Activated CD4-positive, CD25-positive, alpha-beta regulatory T cell treated with anti-CD3 and anti-CD28 coated beads, Interleukin-2, amount 50 U/mL, for 24 hours (primary cell): ENCODE measurements around the gene WDR90.

Source experiments
- ATAC-seq, 2 donors: fragments of 150-1000 bp; cut with Tn5 transposase; one replicate each; pipeline ENCODE4 v1.10.0; 2021; ENCODE audit warnings: mild to moderate bottlenecking in 1 of 2, moderate library complexity in 1 of 2

WDR90 gene

DNA sequence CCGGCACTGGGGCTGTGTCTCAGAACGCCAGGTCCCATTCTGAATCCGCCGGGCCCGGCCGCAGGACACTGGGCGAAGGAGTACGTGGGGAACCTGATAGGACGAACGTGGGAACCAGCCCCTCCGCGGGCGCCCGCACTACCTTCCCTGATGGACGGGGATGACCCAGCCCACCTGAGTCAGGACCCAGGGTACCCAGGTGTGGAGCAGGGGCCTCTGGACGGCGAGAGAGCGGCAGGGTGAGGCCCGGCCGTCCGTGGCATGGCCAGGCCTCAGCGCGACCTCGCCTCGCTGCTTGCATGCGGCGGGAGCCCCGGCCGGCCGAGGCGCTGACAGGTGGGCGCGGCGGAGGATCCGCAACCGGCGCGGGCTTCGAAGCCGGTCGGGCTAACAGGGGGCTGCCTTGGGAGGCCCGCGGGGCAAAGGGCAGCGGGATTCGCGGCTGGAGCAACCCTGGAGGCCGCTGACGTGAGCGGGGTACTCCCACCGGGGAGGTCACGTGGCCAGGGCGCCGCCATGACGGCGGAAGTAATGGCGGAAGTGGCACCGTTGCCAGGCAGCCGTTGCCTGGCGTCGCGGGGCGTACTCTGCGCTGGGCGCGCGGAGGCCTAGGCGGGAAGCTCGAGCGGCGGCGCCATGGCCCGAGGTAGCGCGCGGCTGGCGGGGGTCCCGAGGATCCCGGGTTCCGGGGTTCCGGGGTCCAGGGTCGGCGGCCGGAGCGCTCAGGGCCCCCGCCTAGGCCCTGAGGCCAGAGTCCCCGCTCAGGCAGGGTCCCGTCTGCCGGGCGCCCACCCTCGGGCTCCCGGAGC lies at the start of gene WDR90:
Gene WDR90, plus strand, starts transcription at position 585 of the 809 bp plus-strand sequence. Its CDS starts 52 bp downstream, at position 637.
- peak; percentile 95 to 96 for ATAC-seq

GRCh38 chr16:600781-601180 lies 48.4 kb upstream of the WDR90 start:
- ATAC-seq = no peak

- ATAC-seq = no peak
Observed at GRCh38 chr16:603933-604332, 45.2 kb upstream of the WDR90 start.

GRCh38 chr16:606656-607307 lies 42.4 kb upstream of the WDR90 start:
- no peak for ATAC-seq

DNA sequence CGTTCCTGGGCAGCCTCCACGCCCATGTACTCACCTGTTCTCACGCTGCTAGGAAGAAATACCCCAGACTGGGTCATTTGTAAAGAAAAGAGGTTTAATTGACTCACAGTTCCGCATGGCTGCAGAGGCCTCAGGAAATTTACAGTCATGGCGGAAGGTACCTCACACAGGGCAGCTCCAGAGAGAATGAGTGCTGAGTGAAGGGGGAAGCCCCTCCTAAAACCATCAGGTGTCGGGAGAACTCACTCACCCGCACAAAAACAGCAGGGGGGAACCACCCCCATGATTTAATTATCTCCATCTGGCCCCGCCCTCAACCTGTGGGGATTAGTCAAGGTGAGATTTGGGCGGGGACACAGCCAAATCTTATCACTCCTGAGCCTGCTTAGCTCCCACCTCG lies 41.1 kb upstream of the WDR90 start:
- ATAC-seq = peak; percentile 97 to 98

DNA sequence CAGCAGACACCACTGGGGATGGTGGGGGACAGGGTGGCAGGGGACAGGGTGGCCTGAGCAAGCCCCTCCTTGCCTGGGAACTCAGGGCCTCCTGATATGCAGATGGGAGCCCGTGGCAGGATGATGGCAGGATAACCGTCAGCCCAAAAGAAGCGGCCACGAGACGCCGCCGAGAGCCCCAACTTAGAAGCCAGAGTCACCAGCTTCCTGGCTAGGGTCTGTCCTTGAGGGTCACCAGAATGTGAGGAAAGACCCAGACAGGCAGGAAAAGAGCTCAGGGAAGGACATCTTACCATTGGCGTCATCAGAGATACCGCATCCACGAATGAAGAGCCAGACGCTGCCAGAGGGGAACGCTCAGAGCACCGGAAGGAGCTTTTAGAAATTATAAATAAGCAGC lies 39.8 kb upstream of the WDR90 start:
- ATAC-seq = no peak

- no peak for ATAC-seq
Observed at GRCh38 chr16:609984-610383, 39.2 kb upstream of the WDR90 start.

GRCh38 chr16:610513-611381 lies 38.4 kb upstream of the WDR90 start:
- peak in 1 of 2 donors; percentile 18 for ATAC-seq

GRCh38 chr16:615122-615521 lies 34.0 kb upstream of the WDR90 start:
- ATAC-seq = no peak

DNA sequence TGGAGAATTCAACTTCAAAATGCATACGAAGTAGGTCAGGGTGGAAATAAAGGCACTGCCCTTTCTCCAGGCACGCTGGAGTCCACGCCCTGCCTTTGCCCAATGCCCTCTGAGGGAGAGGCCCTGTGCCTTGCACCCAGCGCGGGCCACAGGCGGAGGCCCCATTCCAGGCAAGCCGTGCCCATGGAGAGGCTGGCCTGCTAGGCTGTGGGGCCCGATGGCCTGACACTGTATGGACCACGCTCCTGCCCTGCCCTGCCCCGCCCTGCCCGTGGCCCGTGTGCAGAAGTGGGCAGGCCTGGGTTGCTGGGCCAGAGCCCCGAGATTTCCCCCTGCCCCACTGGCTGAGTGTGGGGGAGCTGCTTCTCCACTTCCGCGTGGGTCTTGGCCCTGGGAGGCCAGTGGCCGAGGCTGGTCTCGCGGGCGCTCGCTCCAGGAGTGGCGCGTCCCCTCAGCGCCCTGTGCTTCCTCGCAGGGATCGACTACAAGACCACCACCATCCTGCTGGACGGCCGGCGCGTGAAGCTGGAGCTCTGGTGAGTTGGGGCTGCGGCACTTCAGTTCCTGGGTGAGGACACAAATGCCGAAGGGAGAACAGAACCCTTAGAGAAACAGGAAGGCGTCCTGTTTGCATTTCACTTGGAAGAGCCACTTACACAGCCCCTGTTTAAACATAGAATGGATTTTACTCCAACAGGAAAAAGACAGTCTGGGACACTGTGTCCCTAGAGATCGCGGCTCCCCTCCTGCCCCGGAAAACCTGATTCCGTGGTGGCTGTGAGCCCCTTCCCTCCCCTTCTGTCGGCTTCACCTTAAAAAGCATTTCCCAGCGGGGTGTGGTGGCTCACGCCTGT lies 32.2 kb upstream of the WDR90 start:
- no peak for ATAC-seq

DNA sequence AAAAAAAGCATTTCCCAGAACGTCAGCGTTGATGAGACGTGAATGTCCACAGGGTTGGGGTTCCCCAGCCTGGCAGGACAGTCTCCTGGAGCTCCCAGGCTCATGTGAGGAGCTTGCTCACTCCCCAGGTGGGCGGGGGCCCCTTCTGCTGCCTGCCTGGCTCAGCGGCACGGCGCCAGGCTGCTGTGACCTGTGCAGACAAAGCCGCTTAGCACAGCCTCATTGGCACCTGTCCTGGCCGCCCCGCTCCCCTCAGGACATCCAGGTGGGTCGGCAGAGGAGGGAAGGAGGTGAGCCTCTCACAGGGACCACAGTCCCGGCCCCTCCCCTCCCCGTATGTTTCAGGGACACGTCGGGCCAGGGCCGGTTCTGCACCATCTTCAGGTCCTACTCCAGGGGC lies 31.3 kb upstream of the WDR90 start:
- ATAC-seq = no peak

GRCh38 chr16:619476-620100 lies 29.6 kb upstream of the WDR90 start:
- no peak for ATAC-seq

GRCh38 chr16:620700-621525 lies 28.3 kb upstream of the WDR90 start:
- no peak for ATAC-seq

- no peak for ATAC-seq
Observed at GRCh38 chr16:621526-622105, 27.5 kb upstream of the WDR90 start.

- ATAC-seq = no peak
Observed at GRCh38 chr16:622920-623280, 26.3 kb upstream of the WDR90 start.

GRCh38 chr16:624526-625070 lies 24.6 kb upstream of the WDR90 start:
- ATAC-seq = no peak

DNA sequence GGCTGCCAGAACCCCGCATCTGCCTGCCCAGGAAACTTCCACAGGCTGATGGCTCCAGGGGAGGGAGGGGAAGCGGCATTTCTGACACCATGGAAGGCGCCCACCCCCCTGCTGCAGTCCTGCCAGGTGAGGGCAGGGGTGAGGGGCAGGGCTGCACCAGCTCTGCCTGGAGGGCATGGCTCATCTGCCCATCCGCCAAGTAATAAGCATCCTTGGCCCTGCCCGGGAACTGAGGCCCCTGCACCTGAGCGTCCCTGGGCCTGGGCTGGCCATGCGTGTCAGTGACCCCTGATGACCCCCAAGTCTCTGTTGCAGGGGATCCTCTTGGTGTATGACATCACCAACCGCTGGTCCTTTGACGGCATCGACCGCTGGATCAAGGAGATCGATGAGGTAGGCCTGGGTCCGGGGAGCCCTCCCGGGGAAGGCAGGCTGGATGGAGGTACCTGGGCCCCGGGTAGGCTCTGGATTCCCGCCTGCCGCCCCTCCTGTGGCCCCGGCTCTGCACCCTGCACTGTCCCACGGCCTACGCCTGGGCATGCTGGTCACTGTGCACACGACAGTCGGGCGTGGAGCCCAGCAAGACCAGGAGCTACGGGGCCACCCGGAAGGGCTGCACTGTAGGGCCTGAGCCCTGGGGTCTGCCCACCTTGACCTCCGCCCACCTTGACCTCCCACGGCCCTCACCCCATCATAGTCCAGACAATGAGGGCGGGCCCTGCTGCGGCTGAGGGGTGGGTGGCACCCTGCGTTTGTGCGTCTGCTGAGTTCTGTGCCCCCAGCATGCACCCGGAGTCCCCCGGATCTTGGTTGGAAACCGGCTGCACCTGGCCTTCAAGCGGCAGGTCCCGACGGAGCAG lies 23.8 kb upstream of the WDR90 start:
- ATAC-seq = no peak

DNA sequence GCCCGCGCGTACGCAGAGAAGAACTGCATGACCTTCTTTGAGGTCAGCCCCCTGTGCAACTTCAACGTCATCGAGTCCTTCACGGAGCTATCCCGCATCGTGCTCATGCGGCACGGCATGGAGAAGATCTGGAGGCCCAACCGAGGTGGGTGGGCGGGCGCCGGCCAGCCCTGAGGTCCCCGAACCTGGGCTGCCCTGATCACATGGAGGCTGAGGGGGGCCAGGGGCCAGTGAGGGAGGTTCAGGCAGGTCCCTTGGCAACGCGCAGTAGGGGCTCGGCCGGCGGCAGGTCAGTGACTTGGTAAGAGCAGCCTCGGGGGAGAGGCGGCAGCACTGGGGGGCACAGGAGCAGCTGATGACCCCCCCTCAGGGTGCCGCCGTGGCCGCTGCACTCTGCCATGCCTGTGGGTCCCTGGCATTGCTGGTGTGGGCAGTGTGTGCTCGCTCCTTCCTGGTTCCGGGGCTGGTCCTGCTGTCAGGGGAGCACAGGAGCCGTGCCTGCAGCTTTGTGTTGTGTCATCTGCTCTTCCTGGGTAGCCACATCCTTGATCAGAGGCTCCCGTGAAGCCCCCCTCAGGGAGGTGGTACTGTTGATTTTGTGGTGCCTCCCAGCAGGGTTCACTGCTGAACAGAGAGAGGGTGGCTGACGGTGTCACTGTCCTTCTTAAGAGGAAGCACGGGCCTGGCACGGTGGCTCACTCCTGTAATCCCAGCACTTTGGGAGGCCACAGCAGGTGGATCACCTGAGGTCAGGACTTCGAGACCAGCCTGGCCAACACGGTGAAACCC lies 23.0 kb upstream of the WDR90 start:
- no peak for ATAC-seq
